IMR-90 (cell line): ENCODE data around the gene LPAR1. TPM values are rescaled to one million over a fixed set of nuclear protein-coding genes. Genes with fewer than 3 reads are reported as not detected.

Source experiments
- ATAC-seq: fragments of 200-7000 bp; cut with Tn5 transposase; 2 replicates; pipeline ENCODE4 v1.9.1; 2020; ENCODE audit warnings: low read depth, mild to moderate bottlenecking, moderate library complexity
- BruUV-seq: library from RNA; stranded (reverse); fragments of 400-500 nt; replicated peaks from 2 replicates; lab custom pipeline; 2021; lab: Mats Ljungman, UMichigan
- CTCF ChIA-PET: fragments of 300-600 bp; formaldehyde crosslinking; extraction: SDS; loops from one replicate; lab custom pipeline; 2021; ENCODE audit warnings: antibody characterized with exemption; lab: Yijun Ruan, JAX
- POLR2A ChIA-PET: fragments of 300-600 bp; sonication (Branson Sonifier 250); formaldehyde crosslinking; loops from one replicate; lab custom pipeline; 2022; ENCODE audit warnings: antibody characterized with exemption; ENCODE audit not compliant: unreplicated experiment; lab: Charles Lee
- DNase-seq: peaks from one replicate; pipeline ENCODE4 v3.0.0; 2013
- H2AFZ ChIP-seq: replicated peaks from 2 replicates; pipeline ENCODE3; 2013; ENCODE audit warnings: low read length, mild to moderate bottlenecking; ENCODE audit not compliant: poor library complexity
- H2AK5ac ChIP-seq: 2 replicates; pipeline ENCODE4 v1.6.1; 2013; ENCODE audit warnings: low read depth, low read length, inconsistent platforms
- H2AK9ac ChIP-seq: replicated peaks from 2 replicates; pipeline ENCODE3; 2013; ENCODE audit warnings: mild to moderate bottlenecking, low read depth, low read length, moderate library complexity; ENCODE audit not compliant: poor library complexity
- H2BK120ac ChIP-seq: 2 replicates; pipeline ENCODE4 v1.6.1; 2013; ENCODE audit warnings: low read depth, low read length, inconsistent platforms
- H2BK15ac ChIP-seq: 3 replicates; pipeline ENCODE4 v1.6.1; 2013; ENCODE audit warnings: low read depth, low read length, inconsistent platforms
- H2BK20ac ChIP-seq: 2 replicates; pipeline ENCODE4 v1.6.1; 2013; ENCODE audit warnings: low read depth, mild to moderate bottlenecking, inconsistent platforms, low read length, moderate library complexity
- H2BK5ac ChIP-seq: 2 replicates; pipeline ENCODE4 v1.6.1; 2013; ENCODE audit warnings: mild to moderate bottlenecking, low read depth, low read length, inconsistent platforms; ENCODE audit not compliant: poor library complexity, severe bottlenecking
- H3K14ac ChIP-seq: replicated peaks from 2 replicates; pipeline ENCODE4 v1.6.1; 2013; ENCODE audit warnings: low read depth, low read length, inconsistent platforms
- H3K18ac ChIP-seq: 2 replicates; pipeline ENCODE4 v1.6.1; 2013; ENCODE audit warnings: low read depth, low read length, control low read depth
- H3K23ac ChIP-seq: 2 replicates; pipeline ENCODE4 v1.6.1; 2013; ENCODE audit warnings: low read depth, low read length, inconsistent platforms
- H3K27ac ChIP-seq: 2 replicates; pipeline ENCODE4 v1.5.1; 2013; ENCODE audit warnings: mild to moderate bottlenecking, control low read depth, low read length; ENCODE audit not compliant: insufficient read depth
- H3K27me3 ChIP-seq: 2 replicates; pipeline ENCODE4 v1.6.1; 2013; ENCODE audit warnings: low read length; ENCODE audit not compliant: control insufficient read depth, insufficient read depth
- H3K36me3 ChIP-seq: 2 replicates; pipeline ENCODE4 v1.6.1; 2013; ENCODE audit warnings: low read length, mixed read lengths; ENCODE audit not compliant: control insufficient read depth, insufficient read depth
- H3K4ac ChIP-seq: 2 replicates; pipeline ENCODE4 v1.6.1; 2013; ENCODE audit warnings: low read depth, low read length, inconsistent platforms
- H3K4me1 ChIP-seq: 2 replicates; pipeline ENCODE4 v1.6.1; 2013; ENCODE audit warnings: low read length, mixed read lengths; ENCODE audit not compliant: control insufficient read depth, insufficient read depth
- H3K4me2 ChIP-seq: 2 replicates; pipeline ENCODE4 v1.6.1; 2013; ENCODE audit warnings: low read depth, mild to moderate bottlenecking, control low read depth, low read length, moderate library complexity
- H3K4me3 ChIP-seq: 2 replicates; pipeline ENCODE4 v1.5.1; 2013; ENCODE audit warnings: low read depth, mild to moderate bottlenecking, control low read depth, low read length, moderate library complexity; ENCODE audit not compliant: insufficient read depth
- H3K56ac ChIP-seq: 2 replicates; pipeline ENCODE4 v1.6.1; 2013; ENCODE audit warnings: low read length, inconsistent platforms; ENCODE audit not compliant: insufficient read depth; ENCODE audit errors: extremely low read depth
- H3K79me1 ChIP-seq, 2 experiments: 2 replicates each; pipeline ENCODE4 v1.6.1; 2013; ENCODE audit warnings: low read length in 2 of 2, inconsistent platforms in 1 of 2, low read depth in 1 of 2
- H3K9ac ChIP-seq: 2 replicates; pipeline ENCODE4 v1.6.1; 2013; ENCODE audit warnings: low read depth, low read length, control low read depth
- H3K9me1 ChIP-seq: 2 replicates; pipeline ENCODE4 v1.6.1; 2013; ENCODE audit warnings: low read length, inconsistent platforms; ENCODE audit not compliant: insufficient read depth
- H3K9me3 ChIP-seq: 2 replicates; pipeline ENCODE4 v1.6.1; 2013; ENCODE audit warnings: low read length; ENCODE audit not compliant: control insufficient read depth, insufficient read depth
- H4K20me1 ChIP-seq: 2 replicates; pipeline ENCODE4 v1.6.1; 2013; ENCODE audit warnings: low read length, inconsistent platforms; ENCODE audit not compliant: insufficient read depth
- H4K5ac ChIP-seq: 2 replicates; pipeline ENCODE4 v1.6.1; 2013; ENCODE audit warnings: mild to moderate bottlenecking, low read depth, low read length, control low read depth
- H4K8ac ChIP-seq, 2 experiments: 2 replicates each; pipeline ENCODE4 v1.6.1; 2013; ENCODE audit warnings: low read depth in 2 of 2, low read length in 2 of 2, control low read depth in 1 of 2, inconsistent platforms in 1 of 2
- H4K91ac ChIP-seq: 2 replicates; pipeline ENCODE4 v1.6.1; 2013; ENCODE audit warnings: low read depth, low read length, inconsistent platforms; ENCODE audit not compliant: insufficient read depth
- BHLHE40 ChIP-seq: fragments of 150-350 bp; IDR thresholded peaks from 2 replicates; pipeline ENCODE4 v1.6.1; 2016; ENCODE audit warnings: mild to moderate bottlenecking, low read depth, low read length
- CEBPB ChIP-seq: IDR thresholded peaks from 2 replicates; pipeline ENCODE4 v1.6.1; 2012; ENCODE audit warnings: low read depth, low read length, improper control_type of control experiment
- CHD1 ChIP-seq: IDR thresholded peaks from 2 replicates; pipeline ENCODE4 v1.6.1; 2012; ENCODE audit warnings: low read depth, low read length, improper control_type of control experiment
- FOS ChIP-seq: fragments of 150-350 bp; IDR thresholded peaks from 2 replicates; pipeline ENCODE4 v1.6.1; 2016; ENCODE audit warnings: low read depth, low read length
- MAFK ChIP-seq: IDR thresholded peaks from 2 replicates; pipeline ENCODE4 v1.6.1; 2012; ENCODE audit warnings: low read depth, low read length, improper control_type of control experiment
- MAZ ChIP-seq: IDR thresholded peaks from 2 replicates; pipeline ENCODE4 v1.6.1; 2012; ENCODE audit warnings: low read depth, mild to moderate bottlenecking, low read length, improper control_type of control experiment, moderate library complexity, borderline replicate concordance
- MXI1 ChIP-seq: IDR thresholded peaks from 2 replicates; pipeline ENCODE4 v1.6.1; 2012; ENCODE audit warnings: low read depth, mild to moderate bottlenecking, low read length, moderate library complexity, borderline replicate concordance
- NFE2L2 ChIP-seq: fragments of 150-350 bp; IDR thresholded peaks from 2 replicates; pipeline ENCODE4 v1.6.1; 2016; ENCODE audit warnings: low read depth, mild to moderate bottlenecking, low read length
- POLR2A ChIP-seq: IDR thresholded peaks from 2 replicates; pipeline ENCODE4 v1.6.1; 2012; ENCODE audit warnings: mild to moderate bottlenecking, low read depth, low read length
- RAD21 ChIP-seq: IDR thresholded peaks from 2 replicates; pipeline ENCODE4 v1.6.1; 2012; ENCODE audit warnings: low read length, improper control_type of control experiment
- RCOR1 ChIP-seq: IDR thresholded peaks from 2 replicates; pipeline ENCODE4 v1.6.1; 2012; ENCODE audit warnings: mild to moderate bottlenecking, low read length, improper control_type of control experiment; ENCODE audit not compliant: insufficient replicate concordance
- RFX5 ChIP-seq: IDR thresholded peaks from 2 replicates; pipeline ENCODE4 v1.8.0; 2012; ENCODE audit warnings: low read depth, mild to moderate bottlenecking, low read length, moderate library complexity
- SMC3 ChIP-seq: fragments of 150-350 bp; IDR thresholded peaks from 2 replicates; pipeline ENCODE4 v1.6.1; 2016; ENCODE audit warnings: low read depth, mild to moderate bottlenecking, antibody characterized with exemption, low read length, moderate library complexity
- WGBS, 2 experiments: methylation state at CpG; one replicate each; pipeline versions ENCODE4 v1.1.5 to v1.1.7; 2013; ENCODE audit warnings: missing lambda C conversion rate in 2 of 2; ENCODE audit not compliant: insufficient read length in 1 of 2; ENCODE audit errors: extremely low coverage in 2 of 2; 5-methylcytosine and 5-hydroxymethylcytosine counted together
- dilution Hi-C: fragments of 300-500 bp; cut with HindIII; formaldehyde crosslinking; loops from one replicate; pipeline ENCODE4 v1.14.3; 2018; ENCODE audit warnings: low sequenced_read_pairs; ENCODE audit not compliant: unreplicated experiment
- in situ Hi-C: fragments of 300-500 bp; cut with MboI; formaldehyde crosslinking; loops from 3 replicates; pipeline ENCODE4 v1.14.3; 2019; ENCODE audit warnings: low sequenced_read_pairs, inconsistent platforms, mixed read lengths
- intact Hi-C: fragments of 100-400 bp; cut with micrococcal nuclease; formaldehyde crosslinking; loops from 2 replicates; pipeline ENCODE4 v1.10.0; 2022
- polyA plus RNA-seq, 3 experiments: library from polyadenylated mRNA; depleted of rRNA; stranded (reverse); fragments of >200 nt; gene quantifications; 2 replicates each; pipeline ENCODE4 v1.2.3, GENCODE V29; 2012; ENCODE audit warnings: low replicate concordance in 1 of 3
- total RNA-seq: library from RNA; depleted of rRNA; stranded (reverse); fragments of >200 nt; gene quantifications from 2 replicates; pipeline ENCODE4 v1.2.3, GENCODE V29; 2012
- TF ChIP-seq, protein P1 (sequence below): conservative IDR thresholded peaks from 2 replicates; pipeline ENCODE4 v1.5.1; 2012; ENCODE audit warnings: mild to moderate bottlenecking, low read depth, low read length, improper control_type of control experiment
- TF ChIP-seq, protein P2 (sequence below): fragments of 150-350 bp; IDR thresholded peaks from 2 replicates; pipeline ENCODE4 v1.6.1; 2016; ENCODE audit warnings: low read depth, mild to moderate bottlenecking, low read length, moderate library complexity, borderline replicate concordance
- TF ChIP-seq, protein P3 (sequence below): fragments of 150-350 bp; IDR thresholded peaks from 2 replicates; pipeline ENCODE4 v1.6.1; 2017; ENCODE audit warnings: mild to moderate bottlenecking, antibody characterized with exemption, low read length, low read depth

Gene LPAR1
- total and polyA plus RNA-seq, 2 of the 4 experiments (the other 2 are of a cell fraction), result 171 to 315 TPM

DNA sequence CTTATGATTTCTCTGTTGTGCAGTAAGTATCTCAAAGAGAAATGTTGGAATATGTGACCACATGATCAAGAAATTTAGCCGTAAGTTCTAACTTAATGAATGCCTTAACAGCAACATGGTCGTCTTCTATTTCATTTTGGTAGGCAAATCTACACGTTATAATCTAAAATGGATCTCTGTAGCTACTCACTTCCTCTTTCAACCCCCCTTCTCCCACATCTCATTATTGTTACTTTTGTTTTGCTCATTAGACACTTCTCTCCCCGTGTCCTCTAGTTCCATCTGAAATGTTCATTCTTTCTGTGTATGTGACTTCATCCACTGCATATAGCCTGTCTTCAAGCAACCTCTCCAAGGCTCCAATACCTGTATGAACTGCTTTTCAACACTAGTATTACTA, 27.1 kb upstream of the LPAR1 start:
- H2BK120ac ChIP-seq, result no peak overlapping the region
- H3K56ac ChIP-seq, result no peak overlapping the region
- H2AK5ac ChIP-seq, result no peak overlapping the region
- WGBS, 2 experiments, result 100% methylated on average over 2 of the region's 4 CpGs; no CpG with 5 or more reads in 1 of the 2 experiments
- dilution Hi-C loops, result no loop called here
- H3K79me1 ChIP-seq, result no peaks in the 10 kb centered on the region
- no peak overlapping the region for H2AK9ac ChIP-seq
- no peak overlapping the region for H3K4me3 ChIP-seq
- TF ChIP-seq CEBPB (no peak), FOS (no peak), CHD1 (no peak), MAZ (no peak), MXI1 (no peak), MAFK (no peak), RFX5 (no peak), RAD21 (no peak), POLR2A (no peak), NFE2L2 (no peak), SMC3 (no peak), BHLHE40 (no peak), RCOR1 (no peak)
- TF ChIP-seq, protein P1, sequence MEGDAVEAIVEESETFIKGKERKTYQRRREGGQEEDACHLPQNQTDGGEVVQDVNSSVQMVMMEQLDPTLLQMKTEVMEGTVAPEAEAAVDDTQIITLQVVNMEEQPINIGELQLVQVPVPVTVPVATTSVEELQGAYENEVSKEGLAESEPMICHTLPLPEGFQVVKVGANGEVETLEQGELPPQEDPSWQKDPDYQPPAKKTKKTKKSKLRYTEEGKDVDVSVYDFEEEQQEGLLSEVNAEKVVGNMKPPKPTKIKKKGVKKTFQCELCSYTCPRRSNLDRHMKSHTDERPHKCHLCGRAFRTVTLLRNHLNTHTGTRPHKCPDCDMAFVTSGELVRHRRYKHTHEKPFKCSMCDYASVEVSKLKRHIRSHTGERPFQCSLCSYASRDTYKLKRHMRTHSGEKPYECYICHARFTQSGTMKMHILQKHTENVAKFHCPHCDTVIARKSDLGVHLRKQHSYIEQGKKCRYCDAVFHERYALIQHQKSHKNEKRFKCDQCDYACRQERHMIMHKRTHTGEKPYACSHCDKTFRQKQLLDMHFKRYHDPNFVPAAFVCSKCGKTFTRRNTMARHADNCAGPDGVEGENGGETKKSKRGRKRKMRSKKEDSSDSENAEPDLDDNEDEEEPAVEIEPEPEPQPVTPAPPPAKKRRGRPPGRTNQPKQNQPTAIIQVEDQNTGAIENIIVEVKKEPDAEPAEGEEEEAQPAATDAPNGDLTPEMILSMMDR, result no peak
- TF ChIP-seq, protein P2, sequence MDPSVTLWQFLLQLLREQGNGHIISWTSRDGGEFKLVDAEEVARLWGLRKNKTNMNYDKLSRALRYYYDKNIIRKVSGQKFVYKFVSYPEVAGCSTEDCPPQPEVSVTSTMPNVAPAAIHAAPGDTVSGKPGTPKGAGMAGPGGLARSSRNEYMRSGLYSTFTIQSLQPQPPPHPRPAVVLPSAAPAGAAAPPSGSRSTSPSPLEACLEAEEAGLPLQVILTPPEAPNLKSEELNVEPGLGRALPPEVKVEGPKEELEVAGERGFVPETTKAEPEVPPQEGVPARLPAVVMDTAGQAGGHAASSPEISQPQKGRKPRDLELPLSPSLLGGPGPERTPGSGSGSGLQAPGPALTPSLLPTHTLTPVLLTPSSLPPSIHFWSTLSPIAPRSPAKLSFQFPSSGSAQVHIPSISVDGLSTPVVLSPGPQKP, result no peak
- TF ChIP-seq, protein P3, sequence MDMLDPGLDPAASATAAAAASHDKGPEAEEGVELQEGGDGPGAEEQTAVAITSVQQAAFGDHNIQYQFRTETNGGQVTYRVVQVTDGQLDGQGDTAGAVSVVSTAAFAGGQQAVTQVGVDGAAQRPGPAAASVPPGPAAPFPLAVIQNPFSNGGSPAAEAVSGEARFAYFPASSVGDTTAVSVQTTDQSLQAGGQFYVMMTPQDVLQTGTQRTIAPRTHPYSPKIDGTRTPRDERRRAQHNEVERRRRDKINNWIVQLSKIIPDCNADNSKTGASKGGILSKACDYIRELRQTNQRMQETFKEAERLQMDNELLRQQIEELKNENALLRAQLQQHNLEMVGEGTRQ, result no peak
- ChIA-PET POLR2A (no interaction called here), CTCF (interaction anchor here (0.6 to 0.7 kb wide), 2 partner anchors 269 to 585 kb away, joined by 3 read pairs; no protein-coding TSS in a partner anchor)
- no peak overlapping the region for H4K91ac ChIP-seq
- BruUV-seq, result no TSS peak
- DNase-seq, result no peak
- no peak overlapping the region for H3K14ac ChIP-seq
- no peak overlapping the region for H2BK20ac ChIP-seq
- H4K20me1 ChIP-seq, result no peaks in the 10 kb centered on the region
- H3K4ac ChIP-seq, result no peak overlapping the region
- H3K9me3 ChIP-seq, result no peaks in the 10 kb centered on the region
- H2BK15ac ChIP-seq, result no peak overlapping the region
- H3K4me2 ChIP-seq, result no peak overlapping the region
- peaks cover 3% of the 10 kb centered on the region; the same call in 1 of the 2 replicates for H3K27me3 ChIP-seq
- H4K5ac ChIP-seq, result no peak overlapping the region
- in situ Hi-C loops, result loop anchor here (25.0 kb wide), 1 partner anchor 878 kb away; no protein-coding TSS in a partner anchor
- no peak overlapping the region for H2BK5ac ChIP-seq
- no peak overlapping the region for H2AFZ ChIP-seq
- no peak for ATAC-seq
- H3K18ac ChIP-seq, result no peak overlapping the region
- no peak overlapping the region for H3K9ac ChIP-seq
- no peak overlapping the region for H3K27ac ChIP-seq
- no peak overlapping the region for H3K23ac ChIP-seq
- no peaks in the 10 kb centered on the region; the same call in 1 of the 2 replicates for H3K4me1 ChIP-seq
- H3K9me1 ChIP-seq, result no peaks in the 10 kb centered on the region
- intact Hi-C loops, result no loop called here
- H4K8ac ChIP-seq, result no peak overlapping the region
- H3K36me3 ChIP-seq, result no peaks in the 10 kb centered on the region
